Calu3 (cell line): ENCODE results near the gene CLIC2. TPM values are rescaled to one million over a fixed set of nuclear protein-coding genes. Genes with fewer than 3 reads are reported as not detected.
"Not testable (repeated sequence)": the region's sequence is repeated elsewhere in the genome, so short reads cannot be mapped to it uniquely, and the experiment has no call there.

Experiments used
- BruUV-seq: library from RNA; stranded (reverse); fragments of 400-500 nt; replicated peaks from 2 replicates; lab custom pipeline; 2021; lab: Mats Ljungman, UMichigan
- CTCF ChIA-PET: fragments of 300-600 bp; sonication (Branson Sonifier 250); formaldehyde crosslinking; loops from one replicate; lab custom pipeline; 2022; ENCODE audit warnings: antibody characterized with exemption; lab: Charles Lee
- DNase-seq: peaks from one replicate; pipeline ENCODE4 v3.0.0; 2022
- H3K27ac Mint-ChIP-seq: one replicate; pipeline ENCODE4 v1.8.0; 2022; ENCODE audit warnings: mixed read lengths; ENCODE audit not compliant: unreplicated experiment
- H3K27me3 Mint-ChIP-seq: one replicate; pipeline ENCODE4 v1.8.0; 2022; ENCODE audit warnings: mixed read lengths; ENCODE audit not compliant: unreplicated experiment
- H3K36me3 Mint-ChIP-seq: one replicate; pipeline ENCODE4 v1.8.0; 2022; ENCODE audit warnings: mild to moderate bottlenecking, moderate library complexity, mixed read lengths; ENCODE audit not compliant: insufficient read depth, unreplicated experiment
- H3K4me1 Mint-ChIP-seq: one replicate; pipeline ENCODE4 v1.8.0; 2022; ENCODE audit warnings: mild to moderate bottlenecking, low read depth, mixed read lengths; ENCODE audit not compliant: unreplicated experiment
- H3K4me3 Mint-ChIP-seq: one replicate; pipeline ENCODE4 v1.8.0; 2022; ENCODE audit warnings: mild to moderate bottlenecking, low read depth, moderate library complexity, mixed read lengths; ENCODE audit not compliant: unreplicated experiment
- H3K9me3 Mint-ChIP-seq: one replicate; pipeline ENCODE4 v1.8.0; 2022; ENCODE audit warnings: low read depth, mixed read lengths; ENCODE audit not compliant: unreplicated experiment
- CTCF ChIP-seq: fragments of 200-600 bp; IDR thresholded peaks from one replicate; pipeline ENCODE4 v1.8.0; 2022; ENCODE audit warnings: antibody characterized with exemption; ENCODE audit not compliant: unreplicated experiment
- intact Hi-C: fragments of 100-400 bp; cut with micrococcal nuclease; formaldehyde crosslinking; loops from one replicate; pipeline ENCODE4 v1.10.0; 2022; ENCODE audit not compliant: unreplicated experiment
- total RNA-seq: library from RNA; stranded (reverse); gene quantifications from 2 replicates; pipeline ENCODE4 v1.2.3, GENCODE V29; 2022

The CLIC2 gene
- total RNA-seq, 1 experiment from 2014 or later = 0.26 TPM

- DNase-seq, H3K4me3 Mint-ChIP-seq, H3K36me3 Mint-ChIP-seq, H3K9me3 Mint-ChIP-seq, BruUV-seq, intact Hi-C loops, H3K27me3 Mint-ChIP-seq, H3K4me1 Mint-ChIP-seq, CTCF ChIA-PET, H3K27ac Mint-ChIP-seq: not testable (repeated sequence)
Observed at GRCh38 chrX:155335337-155335712, 911 bp upstream of the CLIC2 start.

- intact Hi-C loops = no loop called here
- no peak for TF ChIP-seq CTCF
- peaks cover 2% of the 10 kb centered on the region for H3K9me3 Mint-ChIP-seq
- no peaks in the 10 kb centered on the region for H3K4me1 Mint-ChIP-seq
- BruUV-seq = no TSS peak
- H3K36me3 Mint-ChIP-seq = no peaks in the 10 kb centered on the region
- H3K4me3 Mint-ChIP-seq = no peak overlapping the region
- H3K27me3 Mint-ChIP-seq = no peaks in the 10 kb centered on the region
- H3K27ac Mint-ChIP-seq = no peak overlapping the region
- DNase-seq = no peak
- CTCF ChIA-PET = no interaction called here
Observed at GRCh38 chrX:155333544-155334100, 792 bp downstream of the CLIC2 start.

- no TSS peak for BruUV-seq
- no peaks in the 10 kb centered on the region for H3K4me1 Mint-ChIP-seq
- intact Hi-C loops = no loop called here
- CTCF ChIA-PET = no interaction called here
- no peak for DNase-seq
- no peaks in the 10 kb centered on the region for H3K27me3 Mint-ChIP-seq
- no peak overlapping the region for H3K27ac Mint-ChIP-seq
- no peaks in the 10 kb centered on the region for H3K36me3 Mint-ChIP-seq
- no peak for TF ChIP-seq CTCF
- H3K9me3 Mint-ChIP-seq = peaks cover 2% of the 10 kb centered on the region
- H3K4me3 Mint-ChIP-seq = no peak overlapping the region
Observed at GRCh38 chrX:155330992-155331391, 3.4 kb downstream of the CLIC2 start.

GRCh38 chrX:155329293-155329692 is 5.1 kb downstream of the CLIC2 start:
- Mint-ChIP-seq H3K9me3 (peaks cover 5% of the 10 kb centered on the region), H3K27ac (no peak overlapping the region), H3K4me3 (no peak overlapping the region), H3K27me3 (no peaks in the 10 kb centered on the region), H3K4me1 (no peaks in the 10 kb centered on the region), H3K36me3 (no peaks in the 10 kb centered on the region)
- CTCF ChIA-PET = no interaction called here
- DNase-seq = no peak
- BruUV-seq = no TSS peak
- intact Hi-C loops = no loop called here
- no peak for TF ChIP-seq CTCF

- Mint-ChIP-seq H3K4me1 (no peaks in the 10 kb centered on the region), H3K36me3 (no peaks in the 10 kb centered on the region), H3K27me3 (peaks cover 6% of the 10 kb centered on the region), H3K27ac (no peak overlapping the region), H3K9me3 (peaks cover 11% of the 10 kb centered on the region), H3K4me3 (no peak overlapping the region)
- intact Hi-C loops = no loop called here
- DNase-seq = no peak
- TF ChIP-seq CTCF = no peak
- CTCF ChIA-PET = no interaction called here
- no TSS peak for BruUV-seq
Observed at GRCh38 chrX:155326610-155327009, 7.8 kb downstream of the CLIC2 start.
